GM12878 (cell line): Measurements from ENCODE around the gene SP2. TPM values are rescaled to one million over a fixed set of nuclear protein-coding genes. Genes with fewer than 3 reads are reported as not detected.

ENCODE experiments used
- ATAC-seq: fragments of 200-7000 bp; cut with Tn5 transposase; 3 replicates; pipeline ENCODE4 v1.9.1; 2020; ENCODE audit warnings: mild to moderate bottlenecking, moderate library complexity
- BruUV-seq: library from RNA; stranded (reverse); fragments of 400-500 nt; replicated peaks from 2 replicates; lab custom pipeline; 2021; lab: Mats Ljungman, UMichigan
- CTCF ChIA-PET: fragments of 300-600 bp; sonication (Branson Sonifier 250); formaldehyde crosslinking; extraction: SDS; loops from one replicate; lab custom pipeline; 2021; ENCODE audit warnings: inconsistent platforms; lab: Yijun Ruan, JAX
- POLR2A ChIA-PET: fragments of 350-600 bp; formaldehyde crosslinking; extraction: SDS; loops from one replicate; lab custom pipeline; 2021; ENCODE audit warnings: inconsistent platforms; lab: Charles Lee
- RAD21 ChIA-PET: fragments of 300-600 bp; sonication (Branson Sonifier 250); formaldehyde crosslinking; loops from one replicate; lab custom pipeline; 2023; ENCODE audit warnings: antibody characterized with exemption; ENCODE audit not compliant: unreplicated experiment; lab: Charles Lee
- SMC1A ChIA-PET: fragments of 300-600 bp; sonication (Branson Sonifier 250); formaldehyde crosslinking; loops from one replicate; lab custom pipeline; 2023; ENCODE audit not compliant: unreplicated experiment, uncharacterized antibody; lab: Charles Lee
- DNase-seq: peaks from one replicate; pipeline ENCODE4 v3.0.0-alpha.2; 2011; ENCODE audit warnings: low read depth, low spot score
- FAIRE-seq: peaks from 3 replicates; lab custom pipeline; 2011; peaks lifted over from hg19 to GRCh38; lab: Jason Lieb, UNC
- H2AFZ ChIP-seq: 2 replicates; pipeline ENCODE4 v1.6.0; 2011; ENCODE audit warnings: low read depth, low read length, control low read depth; ENCODE audit not compliant: control insufficient read depth
- H3K27ac ChIP-seq: 2 replicates; pipeline ENCODE4 v1.5.1; 2011; ENCODE audit warnings: control low read depth; ENCODE audit not compliant: control insufficient read depth, insufficient read depth
- H3K27me3 ChIP-seq, 2 experiments: replicated peaks in 1 of 2; 2 replicates each; pipeline versions ENCODE4 v1.6.0 to v1.6.1; 2011; ENCODE audit warnings: low read length in 1 of 2; ENCODE audit not compliant: control insufficient read depth in 2 of 2, insufficient read depth in 2 of 2
- H3K36me3 ChIP-seq, 2 experiments: 2 replicates each; pipeline ENCODE4 v1.5.1; 2011; ENCODE audit warnings: low read length in 1 of 2; ENCODE audit not compliant: control insufficient read depth in 2 of 2, insufficient read depth in 2 of 2
- H3K4me1 ChIP-seq: 2 replicates; pipeline ENCODE4 v1.6.1; 2011; ENCODE audit warnings: mild to moderate bottlenecking, low read length, moderate library complexity, mixed read lengths; ENCODE audit not compliant: control insufficient read depth, insufficient read depth
- H3K4me2 ChIP-seq: 2 replicates; pipeline ENCODE4 v1.6.0; 2011; ENCODE audit warnings: control low read depth; ENCODE audit not compliant: control insufficient read depth, insufficient read depth
- H3K4me3 ChIP-seq: fragments of 200-600 bp; sonication (generic); 2 replicates; pipeline ENCODE4 v1.5.1; 2016
- H3K79me2 ChIP-seq: 2 replicates; pipeline ENCODE4 v1.6.0; 2011; ENCODE audit warnings: low read length; ENCODE audit not compliant: control insufficient read depth, insufficient read depth
- H3K9ac ChIP-seq: 2 replicates; pipeline ENCODE4 v1.8.0; 2011; ENCODE audit warnings: low read length, control low read depth, mixed read lengths; ENCODE audit not compliant: control insufficient read depth, insufficient read depth
- H3K9me3 ChIP-seq: replicated peaks from 3 replicates; pipeline ENCODE4 v1.5.1; 2011; ENCODE audit warnings: mild to moderate bottlenecking, low read length; ENCODE audit not compliant: control insufficient read depth, insufficient read depth
- H4K20me1 ChIP-seq: 2 replicates; pipeline ENCODE4 v1.6.0; 2011; ENCODE audit not compliant: control insufficient read depth, insufficient read depth
- BACH1 ChIP-seq: fragments of 450-650 bp; IDR thresholded peaks from 2 replicates; pipeline ENCODE4 v1.6.1; 2017; ENCODE audit warnings: mild to moderate bottlenecking, borderline replicate concordance
- BCLAF1 ChIP-seq: fragments of 450-650 bp; IDR thresholded peaks from 2 replicates; pipeline ENCODE4 v1.6.1; 2017; ENCODE audit warnings: antibody characterized with exemption, mild to moderate bottlenecking, moderate library complexity
- NFYA ChIP-seq: IDR thresholded peaks from 2 replicates; pipeline ENCODE4 v1.6.1; 2011; ENCODE audit warnings: low read depth, mild to moderate bottlenecking, low read length, improper control_type of control experiment, borderline replicate concordance
- POLR2AphosphoS5 ChIP-seq: IDR thresholded peaks from 2 replicates; pipeline ENCODE4 v1.6.1; 2011; ENCODE audit warnings: mild to moderate bottlenecking, low read length, inconsistent platforms
- RAD21 ChIP-seq: IDR thresholded peaks from 2 replicates; pipeline ENCODE4 v1.6.1; 2011; ENCODE audit warnings: mild to moderate bottlenecking, low read depth, low read length, moderate library complexity; ENCODE audit not compliant: insufficient read depth
- SREBF1 ChIP-seq: IDR thresholded peaks from 2 replicates; pipeline ENCODE4 v1.6.1; 2012; ENCODE audit warnings: mild to moderate bottlenecking, low read length
- TBL1XR1 ChIP-seq: IDR thresholded peaks from 2 replicates; pipeline ENCODE4 v1.6.1; 2012; ENCODE audit warnings: low read depth, low read length, improper control_type of control experiment
- WGBS: methylation state at CpG from one replicate; pipeline ENCODE4 v1.1.6; 2016; ENCODE audit warnings: low lambda C conversion rate; ENCODE audit not compliant: insufficient replicate concordance, insufficient coverage; ENCODE audit errors: missing lambda C conversion rate; 5-methylcytosine and 5-hydroxymethylcytosine counted together
- in situ Hi-C: fragments of 300-500 bp; cut with MboI; formaldehyde crosslinking; loops from 9 replicates; pipeline ENCODE4 v1.14.3; 2018; ENCODE audit warnings: mixed read lengths
- intact Hi-C: fragments of 100-400 bp; cut with micrococcal nuclease; formaldehyde crosslinking; loops from one replicate; pipeline ENCODE4 v1.14.2; 2022; ENCODE audit not compliant: unreplicated experiment
- polyA plus RNA-seq, 11 experiments: library from polyadenylated mRNA; depleted of rRNA in 4 of 11; unstranded in 6 of 11; stranded (reverse) in 5 of 11; fragments of >200 nt; fragmentation: Nextera tagmentation in 4 of 11; fragmentation: Illumina TruSeq in 1 of 11; extraction: Ambion mirVana in 4 of 11; extraction: Trizol in 1 of 11; gene quantifications; 1 replicate in 1 of 11; 2 replicates in 10 of 11; pipeline versions ENCODE4 v1.2.1 to v1.2.3, GENCODE V29; 2011 to 2016; ENCODE audit warnings: inconsistent platforms in 2 of 11, missing spikeins in 2 of 11, low read depth in 1 of 11
- total RNA-seq, 4 experiments: library from RNA; depleted of rRNA in 3 of 4; stranded (reverse); fragments of >200 nt in 3 of 4; fragmentation: Illumina TruSeq in 1 of 4; extraction: Trizol in 1 of 4; gene quantifications; 2 replicates each; pipeline versions ENCODE4 v1.2.1 to v1.2.3, GENCODE V29; 2013 to 2021

Gene SP2
- total and polyA plus RNA-seq, 10 of the 15 experiments (the other 5 are each of a cell fraction or from before 2014, with no cell fraction given) = 1.2 to 19.1 (median 4.8) TPM

GRCh38 chr17:47973541-47973940 is 77.5 kb downstream of the SP2 start:
- Histone ChIP-seq H3K4me2 (no peak overlapping the region; the same call in 1 of the 2 replicates), H3K9me3 (no peaks in the 10 kb centered on the region), H3K79me2 (peaks cover 20% of the 10 kb centered on the region), H4K20me1 (no peaks in the 10 kb centered on the region), H3K4me3 (no peak overlapping the region), H2AFZ (no peak overlapping the region), H3K4me1 (peaks cover 15% of the 10 kb centered on the region), H3K9ac (no peak overlapping the region), H3K36me3 (peaks cover 15 to 26% of the 10 kb centered on the region in 2 experiments), H3K27me3 (no peaks in the 10 kb centered on the region), H3K27ac (no peak overlapping the region)
- ChIA-PET POLR2A (interaction anchor here (4.6 kb wide), 1 partner anchor 33 kb away, joined by 55 read pairs; the partner anchor contains the start of gene PNPO), RAD21 (interaction anchor here (1.1 to 7.9 kb wide), 3 partner anchors 24 to 45 kb away, joined by 3 to 80 read pairs (median 4); no protein-coding TSS in a partner anchor), SMC1A (interaction anchor here (1.1 to 17.2 kb wide), 4 partner anchors 12 to 81 kb away, joined by 3 to 332 read pairs (median 72); no protein-coding TSS in a partner anchor), CTCF (interaction anchor here (0.5 to 14.3 kb wide), 7 partner anchors 18 to 135 kb away, joined by 3 to 463 read pairs (median 10); partner anchors contain the start of genes PNPO and PRR15L)
- TF ChIP-seq BCLAF1 (no peak), RAD21 (no peak), TBL1XR1 (no peak), POLR2AphosphoS5 (no peak), SREBF1 (no peak), NFYA (no peak), BACH1 (no peak)
- WGBS = 93% methylated on average over 8 of the region's 8 CpGs
- intact Hi-C loops = no loop called here
- DNase-seq (no peak), ATAC-seq (no peak), FAIRE-seq (no peak)
- in situ Hi-C loops = no loop called here
- BruUV-seq = no TSS peak
